ENCODE data around the gene CHD5.
"Not testable (repeated sequence)": the region's sequence is repeated elsewhere in the genome, so short reads cannot be mapped to it uniquely, and the experiment has no call there.

Gene CHD5

GRCh38 chr1:6080469-6080868 lies 99.7 kb downstream of the CHD5 start:
- DNase-seq: no peak

GRCh38 chr1:6077919-6078318 lies 102.2 kb downstream of the CHD5 start:
- no peak for DNase-seq

- no peak for DNase-seq
Measured at GRCh38 chr1:6077506-6077905, 102.6 kb downstream of the CHD5 start.

- DNase-seq: not testable (repeated sequence)
Measured at GRCh38 chr1:6077061-6077460, 103.1 kb downstream of the CHD5 start.

- DNase-seq: no peak
Measured at GRCh38 chr1:6075748-6076147, 104.4 kb downstream of the CHD5 start.

GRCh38 chr1:6074192-6074901 lies 105.8 kb downstream of the CHD5 start:
- DNase-seq: no peak

GRCh38 chr1:6073480-6074053 lies 106.6 kb downstream of the CHD5 start:
- no peak for DNase-seq

- DNase-seq: no peak
Measured at GRCh38 chr1:6072774-6073479, 107.2 kb downstream of the CHD5 start.

GRCh38 chr1:6071219-6071618 lies 108.9 kb downstream of the CHD5 start:
- no peak for DNase-seq

GRCh38 chr1:6070450-6070974 lies 109.6 kb downstream of the CHD5 start:
- DNase-seq: no peak

- DNase-seq: no peak
Measured at GRCh38 chr1:6069573-6069972, 110.5 kb downstream of the CHD5 start.

- no peak for DNase-seq
Measured at GRCh38 chr1:6068932-6069331, 111.2 kb downstream of the CHD5 start.

GRCh38 chr1:6068073-6068472 lies 112.0 kb downstream of the CHD5 start:
- no peak for DNase-seq

- DNase-seq: no peak
Measured at GRCh38 chr1:6066680-6067079, 113.4 kb downstream of the CHD5 start.

- no peak for DNase-seq
Measured at GRCh38 chr1:6065093-6065858, 114.8 kb downstream of the CHD5 start.

GRCh38 chr1:6063532-6064053 lies 116.5 kb downstream of the CHD5 start:
- DNase-seq: not testable (repeated sequence)

GRCh38 chr1:6062670-6063069 lies 117.5 kb downstream of the CHD5 start:
- no peak for DNase-seq

GRCh38 chr1:6059866-6060265 lies 120.3 kb downstream of the CHD5 start:
- no peak for DNase-seq

GRCh38 chr1:6057170-6057845 lies 122.8 kb downstream of the CHD5 start:
- no peak for DNase-seq

- DNase-seq: no peak
Measured at GRCh38 chr1:6056572-6056948, 123.6 kb downstream of the CHD5 start.

- no peak for DNase-seq
Measured at GRCh38 chr1:6054596-6054995, 125.5 kb downstream of the CHD5 start.

GRCh38 chr1:6053206-6053546 lies 126.9 kb downstream of the CHD5 start:
- DNase-seq: no peak
